Esophagus muscularis mucosa (tissue), 4 donors: ENCODE results near the gene HIC1. TPM values are rescaled to one million over a fixed set of nuclear protein-coding genes. Genes with fewer than 3 reads are reported as not detected.
A peak's percentile ranks its signal among the peaks of the same experiment; 100 is the strongest.

Experiments
- DNase-seq: peaks from one replicate; pipeline ENCODE4 v3.0.0-alpha.2; 2017; ENCODE audit errors: extremely low spot score
- H3K27ac ChIP-seq, 4 donors: fragments of 200-600 bp; sonication (generic); replicated peaks in 1 of 4; 1 replicate in 3 of 4; 2 replicates in 1 of 4; pipeline ENCODE4 v1.5.1; 2016 to 2019; ENCODE audit warnings: mild to moderate bottlenecking in 1 of 4
- H3K27me3 ChIP-seq, 4 donors: fragments of 200-600 bp; sonication (generic); one replicate each; pipeline versions ENCODE4 v1.5.1 to v1.6.0; 2016 to 2019
- H3K36me3 ChIP-seq, 4 donors: fragments of 200-600 bp; sonication (generic); one replicate each; pipeline ENCODE4 v1.5.1; 2016 to 2019
- H3K4me1 ChIP-seq, 4 donors: fragments of 200-600 bp; sonication (generic); one replicate each; pipeline ENCODE4 v1.5.1; 2016 to 2019
- H3K4me3 ChIP-seq, 4 donors: fragments of 200-600 bp; sonication (generic); 1 replicate in 2 of 4; 2 replicates in 2 of 4; pipeline ENCODE4 v1.5.1; 2016 to 2019; ENCODE audit warnings: mild to moderate bottlenecking in 4 of 4, moderate library complexity in 1 of 4
- H3K9me3 ChIP-seq, 4 donors: fragments of 200-600 bp; sonication (generic); 1 replicate in 3 of 4; 2 replicates in 1 of 4; pipeline ENCODE4 v1.5.1; 2016 to 2019
- CTCF ChIP-seq, 3 experiments: fragments of 200-600 bp in 2 of 3; fragments of 450-650 bp in 1 of 3; sonication (generic) in 2 of 3; IDR thresholded peaks; one replicate each; pipeline ENCODE4 v1.5.1; 2017 to 2019; ENCODE audit warnings: antibody characterized with exemption in 3 of 3, mild to moderate bottlenecking in 2 of 3, moderate library complexity in 1 of 3
- EP300 ChIP-seq: sonication (generic); formaldehyde crosslinking; IDR thresholded peaks from one replicate; pipeline ENCODE4 v1.6.1; 2017; ENCODE audit warnings: antibody characterized with exemption
- POLR2A ChIP-seq: fragments of 450-650 bp; IDR thresholded peaks from one replicate; pipeline ENCODE4 v1.6.1; 2017; ENCODE audit warnings: antibody characterized with exemption, moderate library complexity, mild to moderate bottlenecking, low read depth
- POLR2AphosphoS5 ChIP-seq, 2 donors: sonication (generic); formaldehyde crosslinking; IDR thresholded peaks; one replicate each; pipeline ENCODE4 v1.6.1; 2017; ENCODE audit warnings: antibody characterized with exemption in 2 of 2
- WGBS: methylation state at CpG from one replicate; pipeline ENCODE4 v1.1.5; 2018; 5-methylcytosine and 5-hydroxymethylcytosine counted together
- intact Hi-C: fragments of 100-400 bp; cut with DNase I; formaldehyde crosslinking; loops from one replicate; pipeline ENCODE4 v1.15.1; 2023
- total RNA-seq, 4 donors: library from RNA; depleted of rRNA; stranded (reverse); fragments of >200 nt; gene quantifications; one replicate each; pipeline versions ENCODE4 v1.1.0 to v1.2.1, GENCODE V29; 2016

HIC1 gene
- total RNA-seq, 4 donors from 2014 or later: 48.6 to 86.4 (median 54.9) TPM

- TF ChIP-seq CTCF (IDR thresholded peaks at IDR 0.05): no peak
- TF ChIP-seq POLR2AphosphoS5 (IDR thresholded peaks at IDR 0.05): peak in 1 of 2 donors; percentile 16
- 73% methylated on average over 17 of the region's 21 CpGs for WGBS
- H3K4me3 ChIP-seq: peak overlapping the region in 1 of 4 donors; percentile 66
- H3K27ac ChIP-seq: peak overlapping the region; percentile 90 to 97 (median 92)
- H3K36me3 ChIP-seq: peaks cover 3 to 42% (median 30%) of the 10 kb centered on the region in 4 donors
- no peaks in the 10 kb centered on the region for H3K9me3 ChIP-seq
- peaks cover 73 to 100% (median 98%) of the 10 kb centered on the region in 4 donors for H3K4me1 ChIP-seq
- intact Hi-C loops: no loop called here
- DNase-seq: no peak
- H3K27me3 ChIP-seq: no peaks in the 10 kb centered on the region
Measured at GRCh38 chr17:2060681-2061440, 6.0 kb downstream of the HIC1 start.

GRCh38 chr17:2061441-2061958 is 6.6 kb downstream of the HIC1 start:
- H3K4me1 ChIP-seq: peaks cover 76 to 100% (median 99%) of the 10 kb centered on the region in 4 donors
- no peak overlapping the region for H3K4me3 ChIP-seq
- WGBS: 76% methylated on average over 8 of the region's 17 CpGs
- DNase-seq: peak; percentile 92
- peak overlapping the region; percentile 90 to 97 (median 92) for H3K27ac ChIP-seq
- TF ChIP-seq POLR2AphosphoS5 (IDR thresholded peaks at IDR 0.05) (peak; percentile 65 to 74), POLR2A (no peak)
- H3K27me3 ChIP-seq: no peaks in the 10 kb centered on the region
- intact Hi-C loops: no loop called here
- no peaks in the 10 kb centered on the region for H3K9me3 ChIP-seq
- H3K36me3 ChIP-seq: peaks cover 3 to 42% (median 30%) of the 10 kb centered on the region in 4 donors

- H3K36me3 ChIP-seq: peaks cover 3 to 42% (median 28%) of the 10 kb centered on the region in 4 donors
- peak overlapping the region; percentile 90 to 97 (median 92) for H3K27ac ChIP-seq
- no peaks in the 10 kb centered on the region for H3K9me3 ChIP-seq
- TF ChIP-seq POLR2A (no peak), CTCF (IDR thresholded peaks at IDR 0.05) (no peak), EP300 (no peak), POLR2AphosphoS5 (IDR thresholded peaks at IDR 0.05) (no peak)
- DNase-seq: peak; percentile 92
- H3K4me1 ChIP-seq: peaks cover 87 to 100% (median 100%) of the 10 kb centered on the region in 4 donors
- WGBS: 43% methylated on average over 11 of the region's 11 CpGs
- no peak overlapping the region for H3K4me3 ChIP-seq
- intact Hi-C loops: no loop called here
- no peaks in the 10 kb centered on the region for H3K27me3 ChIP-seq
Measured at GRCh38 chr17:2062571-2063183, 7.8 kb downstream of the HIC1 start.

- Histone ChIP-seq H3K9me3 (no peaks in the 10 kb centered on the region), H3K4me1 (peaks cover 96 to 100% (median 100%) of the 10 kb centered on the region in 4 donors), H3K27me3 (no peaks in the 10 kb centered on the region), H3K36me3 (peaks cover 0 to 42% (median 26%) of the 10 kb centered on the region in 4 donors), H3K4me3 (no peak overlapping the region), H3K27ac (peak overlapping the region; percentile 90 to 97 (median 92))
- DNase-seq: peak; percentile 92
- intact Hi-C loops: no loop called here
- TF ChIP-seq POLR2AphosphoS5 (IDR thresholded peaks at IDR 0.05) (peak; percentile 60), EP300 (no peak)
- WGBS: 49% methylated on average over 16 of the region's 16 CpGs
Measured at GRCh38 chr17:2063261-2064146, 8.6 kb downstream of the HIC1 start.

- H3K4me3 ChIP-seq: no peak overlapping the region
- H3K36me3 ChIP-seq: peaks cover 0 to 47% (median 26%) of the 10 kb centered on the region in 4 donors
- H3K27ac ChIP-seq: peak overlapping the region; percentile 90 to 97 (median 92)
- TF ChIP-seq EP300: no peak
- TF ChIP-seq POLR2A: no peak
- 50% methylated on average over 5 of the region's 5 CpGs for WGBS
- no peak for DNase-seq
- intact Hi-C loops: no loop called here
- no peaks in the 10 kb centered on the region for H3K9me3 ChIP-seq
- peaks cover 92 to 100% (median 99%) of the 10 kb centered on the region in 4 donors for H3K4me1 ChIP-seq
- no peaks in the 10 kb centered on the region for H3K27me3 ChIP-seq
Measured at GRCh38 chr17:2064147-2064489, 9.2 kb downstream of the HIC1 start.
